MM.1S (cell line): ENCODE measurements around the gene SPOCK1.

Experiments
- DNase-seq: peaks from one replicate; pipeline ENCODE4 v3.0.0-alpha.2; 2015
- H2AFZ ChIP-seq: fragments of 300-600 bp; sonication (generic); 2 replicates; pipeline ENCODE4 v1.6.0; 2016; ENCODE audit warnings: antibody characterized with exemption, low read length
- H3F3A ChIP-seq: fragments of 300-600 bp; sonication (generic); 2 replicates; pipeline ENCODE4 v1.6.1; 2016; ENCODE audit warnings: mild to moderate bottlenecking, antibody characterized with exemption, low read length, moderate library complexity, mixed read lengths; ENCODE audit not compliant: insufficient read depth
- H3K27ac ChIP-seq: fragments of 300-600 bp; sonication (generic); 2 replicates; pipeline ENCODE4 v1.5.1; 2016; ENCODE audit warnings: mild to moderate bottlenecking, low read length
- H3K27me3 ChIP-seq: fragments of 300-600 bp; sonication (generic); replicated peaks from 2 replicates; pipeline ENCODE4 v1.6.0; 2016; ENCODE audit warnings: low read length; ENCODE audit not compliant: insufficient read depth
- H3K36me3 ChIP-seq: fragments of 300-600 bp; sonication (generic); replicated peaks from 2 replicates; pipeline ENCODE4 v1.6.1; 2016; ENCODE audit warnings: mild to moderate bottlenecking, low read length, mixed read lengths; ENCODE audit not compliant: insufficient read depth
- H3K4me1 ChIP-seq: fragments of 300-600 bp; sonication (generic); 2 replicates; pipeline ENCODE4 v1.6.1; 2016; ENCODE audit warnings: low read length, mixed read lengths
- H3K4me2 ChIP-seq: fragments of 300-600 bp; sonication (generic); 2 replicates; pipeline ENCODE4 v1.6.0; 2016; ENCODE audit warnings: low read depth, low read length
- H3K4me3 ChIP-seq: fragments of 300-600 bp; sonication (generic); 2 replicates; pipeline ENCODE4 v1.5.1; 2016; ENCODE audit warnings: low read length, mixed read lengths
- H3K79me2 ChIP-seq: fragments of 300-600 bp; sonication (generic); 2 replicates; pipeline ENCODE4 v1.6.1; 2016; ENCODE audit warnings: mixed run types, low read length, mixed read lengths
- H3K9ac ChIP-seq: fragments of 300-600 bp; sonication (generic); 2 replicates; pipeline ENCODE4 v1.6.1; 2016; ENCODE audit warnings: low read length, mixed read lengths
- H3K9me2 ChIP-seq: fragments of 300-600 bp; sonication (generic); replicated peaks from 2 replicates; pipeline ENCODE4 v1.6.1; 2016; ENCODE audit warnings: mild to moderate bottlenecking, low read length, mixed read lengths; ENCODE audit not compliant: insufficient read depth
- H3K9me3 ChIP-seq: fragments of 300-600 bp; sonication (generic); replicated peaks from 2 replicates; pipeline ENCODE4 v1.6.1; 2016; ENCODE audit warnings: mild to moderate bottlenecking, low read length, mixed read lengths; ENCODE audit not compliant: insufficient read depth
- H4K20me1 ChIP-seq: fragments of 300-600 bp; sonication (generic); 2 replicates; pipeline ENCODE4 v1.6.1; 2016; ENCODE audit warnings: mild to moderate bottlenecking, low read length, moderate library complexity, mixed read lengths; ENCODE audit not compliant: insufficient read depth
- CTCF ChIP-seq: fragments of 300-600 bp; sonication (generic); IDR thresholded peaks from 2 replicates; pipeline ENCODE4 v1.5.1; 2016; ENCODE audit warnings: antibody characterized with exemption, low read length, mixed read lengths
- EZH2 ChIP-seq: fragments of 300-600 bp; sonication (generic); optimal IDR thresholded peaks from 2 replicates; pipeline ENCODE3; 2017; ENCODE audit warnings: low read depth, mild to moderate bottlenecking, antibody characterized with exemption, low read length, mixed read lengths
- EZH2phosphoT487 ChIP-seq: fragments of 300-600 bp; sonication (generic); IDR thresholded peaks from 2 replicates; pipeline ENCODE4 v1.6.1; 2018; ENCODE audit warnings: antibody characterized with exemption, low read length

SPOCK1 gene

GRCh38 chr5:137399911-137400310, 99.2 kb downstream of the SPOCK1 start:
- H3F3A ChIP-seq, result no peaks in the 10 kb centered on the region
- no peak overlapping the region for H3K4me2 ChIP-seq
- TF ChIP-seq CTCF (no peak), EZH2phosphoT487 (no peak), EZH2 (no peak)
- DNase-seq, result no peak
- no peak overlapping the region for H3K9ac ChIP-seq
- no peaks in the 10 kb centered on the region for H3K9me3 ChIP-seq
- H2AFZ ChIP-seq, result no peak overlapping the region
- no peaks in the 10 kb centered on the region for H3K9me2 ChIP-seq
- H3K79me2 ChIP-seq, result no peaks in the 10 kb centered on the region
- H3K4me3 ChIP-seq, result no peak overlapping the region
- H3K4me1 ChIP-seq, result no peaks in the 10 kb centered on the region
- H4K20me1 ChIP-seq, result no peaks in the 10 kb centered on the region
- no peaks in the 10 kb centered on the region for H3K27me3 ChIP-seq
- no peaks in the 10 kb centered on the region for H3K36me3 ChIP-seq
- H3K27ac ChIP-seq, result no peak overlapping the region

DNA sequence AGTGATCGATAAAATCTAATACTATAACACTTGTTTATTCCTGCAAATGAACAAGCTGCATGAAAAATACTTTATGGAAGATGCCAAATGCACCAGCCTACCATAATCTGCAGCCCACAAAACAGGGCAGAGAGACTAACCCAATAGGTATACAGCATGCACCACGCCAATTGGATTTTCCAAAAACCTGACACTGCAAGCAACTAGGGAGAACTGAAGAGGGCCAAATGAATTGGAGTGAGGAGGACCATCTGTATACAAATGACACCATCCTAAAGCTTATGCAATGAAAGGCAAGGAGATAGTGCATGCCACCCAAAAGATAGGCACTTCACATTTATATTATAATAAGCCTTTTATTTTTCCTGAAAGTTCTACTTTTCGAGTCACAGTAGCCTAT, 100.4 kb downstream of the SPOCK1 start:
- no peak overlapping the region for H3K27ac ChIP-seq
- H3K36me3 ChIP-seq, result no peaks in the 10 kb centered on the region
- H3K79me2 ChIP-seq, result no peaks in the 10 kb centered on the region
- H3K9ac ChIP-seq, result no peak overlapping the region
- no peak for TF ChIP-seq EZH2
- TF ChIP-seq CTCF, result no peak
- TF ChIP-seq EZH2phosphoT487, result no peak
- no peak overlapping the region for H2AFZ ChIP-seq
- H3K9me3 ChIP-seq, result no peaks in the 10 kb centered on the region
- no peak overlapping the region for H3K4me3 ChIP-seq
- no peaks in the 10 kb centered on the region for H3K9me2 ChIP-seq
- H3K4me1 ChIP-seq, result no peaks in the 10 kb centered on the region
- H4K20me1 ChIP-seq, result no peaks in the 10 kb centered on the region
- H3F3A ChIP-seq, result no peaks in the 10 kb centered on the region
- no peak overlapping the region for H3K4me2 ChIP-seq
- H3K27me3 ChIP-seq, result no peaks in the 10 kb centered on the region
- no peak for DNase-seq

DNA sequence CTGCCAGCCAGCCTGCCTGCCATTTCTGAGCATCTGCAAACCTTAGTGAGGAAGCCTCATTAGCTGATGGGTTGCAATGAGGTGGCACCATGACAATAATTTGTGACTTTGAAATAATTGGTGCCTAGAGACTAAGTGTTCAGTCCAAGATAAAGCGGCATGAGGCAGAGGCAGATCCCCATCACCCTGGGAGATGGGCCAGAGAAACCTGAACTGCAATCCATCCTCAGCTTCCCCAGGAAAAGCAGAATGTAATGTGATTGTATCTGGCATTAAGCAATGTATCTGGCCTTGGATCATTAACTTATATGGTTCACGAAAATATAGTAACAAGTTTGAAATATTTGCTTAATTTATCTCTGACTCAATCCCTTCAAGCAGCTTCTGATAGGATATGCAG, 101.0 kb downstream of the SPOCK1 start:
- Histone ChIP-seq H3K4me3 (no peak overlapping the region), H3K27ac (no peak overlapping the region), H3K27me3 (no peaks in the 10 kb centered on the region), H3K4me1 (no peaks in the 10 kb centered on the region), H3K79me2 (no peaks in the 10 kb centered on the region), H3K9ac (no peak overlapping the region), H3K4me2 (no peak overlapping the region), H3F3A (no peaks in the 10 kb centered on the region), H3K9me3 (no peaks in the 10 kb centered on the region), H2AFZ (no peak overlapping the region), H4K20me1 (no peaks in the 10 kb centered on the region), H3K9me2 (no peaks in the 10 kb centered on the region), H3K36me3 (no peaks in the 10 kb centered on the region)
- TF ChIP-seq CTCF (no peak), EZH2 (no peak), EZH2phosphoT487 (no peak)
- DNase-seq, result no peak
